NCI-H2107 treated with DMSO at 0.1 percent for 48 hours (cell line): ENCODE data around the gene PRDM12.

Experiments
- DNase-seq: peaks from one replicate; lab custom pipeline; 2025; ENCODE audit not compliant: unreplicated experiment; lab: John Stamatoyannopoulos, UW

The PRDM12 gene

DNA sequence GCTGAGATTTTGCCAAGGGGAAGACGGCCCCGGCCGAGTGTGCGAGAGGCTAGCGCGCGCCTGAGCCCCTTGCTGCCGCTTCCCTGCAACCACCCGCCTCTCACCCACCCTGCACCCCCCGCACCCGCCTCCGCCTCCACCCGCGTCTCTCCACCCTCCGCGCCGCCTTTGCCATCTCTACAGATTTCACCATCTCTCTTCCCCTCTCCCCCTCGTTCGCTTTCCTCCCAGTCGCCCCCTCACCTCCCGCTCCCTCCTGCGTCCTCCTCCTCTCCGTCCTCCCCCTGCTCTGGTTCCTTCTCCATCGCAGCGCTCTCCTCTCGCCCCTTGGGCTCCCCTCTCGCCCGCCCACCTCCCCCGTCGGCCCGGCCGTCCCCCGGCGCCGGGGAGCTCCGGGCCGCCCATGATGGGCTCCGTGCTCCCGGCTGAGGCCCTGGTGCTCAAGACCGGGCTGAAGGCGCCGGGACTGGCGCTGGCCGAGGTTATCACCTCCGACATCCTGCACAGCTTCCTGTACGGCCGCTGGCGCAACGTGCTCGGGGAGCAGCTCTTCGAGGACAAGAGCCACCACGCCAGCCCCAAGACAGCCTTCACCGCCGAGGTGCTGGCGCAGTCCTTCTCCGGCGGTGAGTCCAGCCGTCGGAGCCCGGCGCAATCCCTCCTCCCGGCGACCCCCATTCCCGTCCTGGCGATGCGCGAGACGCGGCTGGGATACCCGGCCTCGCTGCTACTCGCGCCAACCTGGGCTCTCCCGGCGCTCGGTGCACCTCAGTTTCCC is at the start of gene PRDM12:
Gene PRDM12, plus strand, starts transcription at position 344 of the 778 bp plus-strand sequence. Its CDS starts 60 bp downstream, at position 404.
- DNase-seq, result no peak

- DNase-seq, result no peak
These were observed 47.9 kb upstream of the PRDM12 start for GRCh38 chr9:130616451-130616850.

- no peak for DNase-seq
These were observed 40.9 kb upstream of the PRDM12 start for GRCh38 chr9:130623466-130623865.

DNA sequence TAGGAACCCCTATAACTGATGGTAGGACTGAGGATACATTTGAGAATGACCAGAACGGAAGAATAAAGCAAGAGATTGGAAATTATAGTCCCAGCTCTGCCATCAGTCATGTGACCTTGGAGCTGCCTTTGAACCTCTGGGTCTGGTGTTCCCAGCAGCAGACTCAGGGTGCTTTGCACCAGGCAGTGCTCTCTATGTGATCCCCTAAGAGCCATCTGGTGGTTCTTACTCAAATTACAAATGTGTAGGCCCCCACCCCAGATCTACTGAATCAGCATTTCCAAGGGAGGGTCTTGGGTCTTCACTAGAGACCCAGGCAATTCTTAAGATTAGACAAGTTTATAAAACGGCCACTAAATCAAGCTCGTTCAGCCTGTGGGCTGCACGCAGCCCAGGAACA is 40.2 kb upstream of the PRDM12 start:
- DNase-seq, result no peak

DNA sequence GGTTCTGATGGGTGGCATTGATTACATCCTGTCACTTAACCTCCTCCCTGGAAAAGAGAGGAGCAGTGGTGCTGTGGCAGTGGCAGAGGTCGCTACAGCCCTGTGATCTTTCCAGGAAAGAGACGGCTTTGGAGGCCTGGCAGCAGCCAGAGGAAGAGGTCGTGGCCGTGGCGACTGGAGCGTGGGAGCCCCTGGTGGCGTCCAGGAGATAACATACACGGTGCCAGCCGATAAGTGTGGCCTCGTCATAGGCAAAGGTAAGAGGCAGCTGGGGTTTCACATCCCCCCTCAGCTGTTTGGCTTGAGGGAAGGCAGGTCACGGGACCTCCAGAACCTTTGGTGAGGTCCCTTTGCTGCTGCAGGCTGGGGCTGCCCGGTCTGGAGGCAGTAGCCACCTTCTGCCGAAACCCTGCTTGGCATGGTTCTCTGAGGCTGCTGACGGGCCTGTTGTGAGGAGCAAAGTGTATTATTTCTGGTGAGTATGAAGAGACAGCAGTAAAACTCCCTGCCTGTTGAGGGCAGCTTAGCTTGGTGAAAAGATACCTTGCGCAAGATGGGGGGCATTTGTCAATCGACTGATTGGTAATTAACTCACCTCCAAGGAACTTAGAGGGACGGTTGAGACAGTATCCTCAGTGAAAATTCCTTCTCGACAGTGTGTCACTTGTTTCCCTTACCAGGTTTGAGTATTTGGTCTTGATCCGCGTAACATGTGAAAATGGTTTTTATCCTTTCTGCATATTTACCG is 38.0 kb upstream of the PRDM12 start:
- no peak for DNase-seq

DNA sequence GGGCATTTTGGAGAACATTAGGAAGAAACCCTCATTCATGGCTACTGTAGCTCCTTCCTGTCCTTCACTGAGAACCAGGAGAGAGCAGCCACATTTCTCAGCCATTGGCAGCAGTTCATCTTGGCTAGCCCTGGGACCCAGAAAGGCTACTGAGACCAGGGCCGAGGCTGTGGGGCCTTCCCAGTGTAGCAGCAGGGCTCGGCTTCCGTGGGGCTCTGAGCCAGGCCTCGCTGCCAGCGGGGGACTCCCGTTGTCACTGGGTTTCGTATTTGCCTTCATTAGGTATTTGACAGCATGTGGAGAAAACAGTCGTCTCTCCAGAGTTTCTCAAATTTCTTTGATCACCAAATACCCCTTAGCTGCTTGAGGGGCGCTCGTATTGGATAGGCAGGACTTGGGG is 37.3 kb upstream of the PRDM12 start:
- no peak for DNase-seq

DNA sequence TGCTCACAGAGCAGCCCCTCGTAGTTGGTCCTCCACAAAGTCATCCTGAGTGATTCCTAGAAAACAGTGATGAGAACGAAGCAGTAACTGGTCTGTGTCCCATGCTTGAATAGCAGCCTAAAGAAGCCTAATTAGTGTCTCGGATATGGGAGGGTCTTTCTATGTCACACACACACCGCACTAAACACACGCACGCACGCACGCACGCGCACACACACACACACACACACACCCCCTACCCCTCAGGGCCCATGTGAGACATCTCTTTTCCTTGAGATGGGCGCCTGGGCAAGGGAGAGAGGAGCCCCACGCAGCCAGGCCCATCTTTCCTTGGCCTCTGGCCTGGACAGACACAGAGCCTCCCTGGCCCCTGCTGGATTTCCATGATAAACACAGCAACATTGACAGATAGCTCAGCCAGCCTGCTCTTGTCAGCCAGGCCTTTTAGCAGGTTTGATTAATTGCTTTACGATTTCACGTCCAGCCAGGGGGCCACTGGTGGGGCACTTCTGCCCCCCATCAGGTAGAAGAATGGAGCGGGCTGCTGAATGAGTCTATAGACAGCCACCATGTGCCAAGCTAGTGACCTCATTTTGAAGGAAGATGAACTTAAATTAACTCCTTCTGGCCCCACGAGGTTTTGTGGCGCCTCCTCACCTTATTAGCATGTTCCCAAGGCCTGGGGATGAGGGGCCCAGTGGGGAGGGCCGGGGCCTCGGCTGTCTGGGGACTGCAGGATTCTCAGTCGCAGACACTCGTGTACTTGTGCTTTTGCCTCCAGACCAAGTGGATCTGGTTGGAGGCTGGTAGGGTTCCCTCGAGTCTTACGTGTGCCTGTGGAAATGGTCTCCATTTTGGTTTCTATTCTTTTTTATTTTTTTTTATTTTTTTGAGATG is 36.2 kb upstream of the PRDM12 start:
- no peak for DNase-seq

- DNase-seq, result no peak
These were observed 34.8 kb upstream of the PRDM12 start for GRCh38 chr9:130629443-130630070.

DNA sequence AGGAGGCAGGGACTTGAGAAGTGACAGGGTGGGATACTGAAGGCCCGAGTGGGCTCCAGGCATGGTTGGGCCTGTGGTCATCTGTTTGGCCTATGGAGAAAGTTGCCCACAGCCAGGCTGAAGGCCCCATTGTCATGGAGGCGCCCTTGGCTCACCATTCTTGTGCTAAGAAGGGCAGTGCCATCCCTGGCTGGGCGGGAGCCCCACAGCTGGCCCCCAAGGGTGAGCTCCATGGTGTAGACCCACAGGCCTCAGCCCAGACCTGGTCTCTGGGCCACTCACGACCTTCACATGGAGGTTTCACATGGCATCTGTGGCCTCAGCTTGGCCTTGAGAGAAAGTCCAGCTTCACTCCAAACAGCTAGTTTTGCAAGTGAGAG is 34.3 kb upstream of the PRDM12 start:
- no peak for DNase-seq

DNA sequence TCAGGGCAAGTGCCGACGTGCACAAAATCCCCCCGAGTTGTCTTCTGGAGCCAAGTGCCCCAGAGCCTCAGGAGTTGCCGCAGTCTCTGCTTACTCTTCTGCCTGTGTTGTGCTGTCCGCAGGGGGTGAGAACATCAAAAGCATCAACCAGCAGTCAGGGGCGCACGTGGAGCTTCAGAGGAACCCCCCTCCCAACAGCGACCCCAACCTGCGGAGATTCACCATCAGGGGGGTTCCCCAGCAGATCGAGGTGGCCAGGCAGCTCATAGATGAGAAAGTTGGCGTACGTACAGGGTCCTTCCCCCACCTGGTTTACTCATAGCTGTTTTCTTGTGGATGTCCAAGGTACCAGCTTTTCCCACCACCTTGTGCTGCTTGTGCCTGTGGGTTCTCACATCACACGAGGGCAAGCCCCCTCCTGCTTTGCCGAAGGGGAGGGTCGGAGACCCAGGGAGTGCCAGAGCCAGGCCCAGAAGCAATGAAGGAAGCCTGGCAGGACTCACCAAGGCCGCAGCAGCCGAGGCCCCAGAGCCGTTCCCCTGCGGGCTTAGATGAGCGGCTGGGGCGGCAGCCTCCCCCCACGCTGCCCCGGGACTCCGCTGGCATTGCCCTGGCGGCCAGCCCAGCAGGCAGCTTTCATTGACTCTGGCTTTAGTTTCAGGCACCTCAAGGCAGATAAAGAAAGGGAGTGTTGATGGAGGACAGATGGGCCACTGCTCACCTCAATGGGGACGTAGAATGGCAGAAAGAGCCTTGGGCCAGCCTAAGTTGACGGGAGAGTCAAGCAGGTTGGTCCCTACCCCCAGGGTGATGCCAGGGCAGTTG is 33.7 kb upstream of the PRDM12 start:
- no peak for DNase-seq

DNA sequence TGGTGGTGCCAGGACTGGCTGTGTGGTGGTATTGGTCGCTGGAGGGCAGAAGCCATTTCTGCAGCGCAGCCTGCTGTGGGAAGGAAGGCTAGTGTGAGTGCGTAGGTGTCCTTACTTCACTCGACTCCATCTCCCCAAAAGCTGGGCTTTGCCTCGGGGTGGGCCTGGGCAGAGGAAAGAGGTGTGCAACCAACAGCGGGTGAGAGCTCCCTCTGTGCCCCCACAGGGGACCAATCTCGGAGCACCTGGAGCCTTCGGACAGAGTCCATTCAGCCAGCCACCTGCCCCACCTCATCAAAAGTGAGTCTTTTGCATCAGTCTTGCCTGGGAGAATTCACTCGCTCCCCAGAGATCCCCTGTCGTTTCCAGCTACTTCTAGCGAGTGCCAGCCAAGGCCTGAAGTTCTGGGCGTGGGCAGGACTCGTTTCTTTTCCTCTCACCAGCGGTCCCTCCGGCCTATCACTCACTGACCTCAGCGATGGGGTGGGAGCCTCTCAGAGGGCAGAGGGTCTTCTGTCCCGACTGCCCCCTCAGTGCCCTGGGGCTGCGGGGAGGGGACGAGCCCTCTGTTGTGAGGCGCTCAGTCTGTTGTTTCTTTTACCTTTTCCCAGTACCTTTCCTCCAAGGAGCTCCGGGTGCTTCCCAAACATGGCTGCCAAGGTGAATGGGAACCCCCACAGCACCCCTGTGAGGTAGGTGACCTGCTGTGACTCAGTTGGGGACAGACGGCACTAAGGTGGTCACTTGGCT is 32.9 kb upstream of the PRDM12 start:
- DNase-seq, result no peak

DNA sequence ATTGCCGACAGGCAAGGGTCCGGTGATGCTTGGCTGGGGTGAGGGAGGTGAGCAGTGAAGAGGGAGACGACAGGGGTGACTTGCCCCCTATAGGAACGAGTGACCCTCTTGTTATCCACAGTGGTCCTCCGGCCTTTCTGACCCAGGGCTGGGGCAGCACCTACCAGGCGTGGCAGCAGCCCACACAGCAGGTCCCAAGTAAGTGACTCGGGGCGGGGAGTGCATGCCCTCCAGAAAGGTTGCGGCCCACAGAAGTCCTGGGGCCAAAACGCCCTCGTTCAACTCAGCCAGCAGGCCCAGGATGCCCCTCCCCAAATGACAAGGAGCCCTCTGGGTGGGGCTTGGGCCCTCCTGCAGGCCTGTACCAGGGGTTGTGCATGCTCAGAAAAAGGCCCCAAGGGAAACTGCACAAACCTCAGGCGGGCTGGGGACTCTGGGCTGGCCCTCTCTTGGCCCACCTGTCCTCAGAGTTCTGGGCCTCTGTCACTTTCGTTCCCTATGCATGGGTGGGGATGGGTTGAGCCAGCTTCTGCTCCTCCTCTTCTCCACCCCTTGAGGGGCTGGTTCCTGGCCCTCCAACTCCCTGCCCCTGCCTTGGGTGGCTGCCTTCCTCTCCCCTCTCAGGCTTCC is 32.2 kb upstream of the PRDM12 start:
- DNase-seq, result no peak

GRCh38 chr9:130632841-130633240 is 31.6 kb upstream of the PRDM12 start:
- no peak for DNase-seq

DNA sequence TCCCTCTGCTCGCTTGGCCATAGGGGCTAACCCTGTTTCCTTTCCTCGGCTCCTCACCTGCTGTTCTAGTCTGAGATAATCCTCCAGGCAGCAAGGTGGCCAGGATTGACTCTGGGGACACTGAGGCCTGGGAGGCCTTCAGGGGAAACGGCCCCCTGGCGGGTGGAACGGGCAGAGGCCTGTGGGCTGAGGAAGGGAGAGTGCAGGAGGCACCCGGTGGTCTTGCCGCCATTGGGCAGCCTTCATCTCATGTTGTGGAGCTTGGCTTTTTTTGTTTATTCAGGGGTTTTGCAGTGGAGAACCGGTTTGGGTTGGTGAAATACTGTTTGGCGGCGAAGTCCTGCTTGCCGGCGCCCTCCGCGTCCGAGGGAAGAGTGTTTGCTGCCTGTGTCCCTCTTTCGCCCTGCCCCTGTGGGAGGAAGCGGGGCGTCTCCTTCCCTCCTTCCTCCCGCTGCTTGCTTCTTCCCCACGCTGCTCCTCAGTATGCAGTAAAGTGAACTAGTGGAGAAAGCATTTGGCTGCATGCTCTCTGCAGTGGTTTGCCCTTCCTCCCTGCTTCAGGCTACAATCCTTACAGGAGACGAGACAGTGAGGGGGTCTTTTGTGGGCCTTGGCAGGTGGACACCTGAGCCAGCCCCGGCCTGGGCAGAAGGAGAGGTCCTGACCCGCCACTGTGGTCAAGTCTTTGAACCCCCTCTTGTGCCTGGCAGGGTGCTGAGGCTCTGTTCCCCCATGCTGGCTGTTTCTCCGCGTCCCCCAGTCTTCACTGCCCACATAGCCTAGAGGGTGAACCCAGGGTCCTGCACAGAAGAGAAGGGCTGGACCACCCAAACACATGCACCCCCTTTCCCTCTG is 30.8 kb upstream of the PRDM12 start:
- no peak for DNase-seq

- no peak for DNase-seq
These were observed 30.1 kb upstream of the PRDM12 start for GRCh38 chr9:130634191-130634768.

DNA sequence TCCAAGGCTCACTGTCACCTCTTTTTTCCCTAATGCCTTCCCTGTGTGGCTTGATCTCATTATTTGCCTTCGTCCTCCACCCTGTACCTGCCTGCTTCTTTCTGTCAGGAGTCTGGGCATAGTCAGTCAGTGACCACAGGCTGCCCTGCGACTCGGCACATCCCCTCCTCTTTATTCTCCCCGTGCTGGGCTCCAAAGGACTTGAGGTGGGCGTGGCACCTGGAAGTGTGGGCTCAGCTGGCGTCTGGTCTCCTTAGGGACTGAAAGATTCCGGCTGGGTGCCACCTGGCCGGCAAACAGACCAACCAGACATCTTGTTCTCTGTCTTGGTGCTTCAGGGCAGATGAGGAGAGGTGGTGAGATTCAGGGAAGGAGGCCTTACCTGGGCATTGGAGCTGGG is 29.6 kb upstream of the PRDM12 start:
- DNase-seq, result no peak

DNA sequence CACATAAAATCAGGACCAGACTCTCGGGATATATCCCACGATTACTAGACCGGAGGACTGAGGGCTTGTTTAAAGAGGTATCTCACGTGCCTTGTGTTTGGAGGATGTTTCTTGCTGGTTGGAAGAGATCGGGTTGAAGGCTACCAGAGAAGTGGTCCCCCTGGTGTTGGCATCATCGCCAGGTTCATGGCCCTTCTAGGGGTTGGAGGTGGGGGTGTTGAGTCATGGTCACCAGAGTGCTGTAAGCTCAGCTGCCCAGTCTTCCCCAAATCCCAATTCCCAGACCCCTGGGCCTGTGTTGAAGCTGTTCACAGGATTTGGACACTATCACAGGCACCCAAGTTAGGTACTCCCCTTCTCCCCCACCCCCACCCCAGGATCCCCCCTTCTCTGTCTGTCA is 29.1 kb upstream of the PRDM12 start:
- no peak for DNase-seq
